Ovary (tissue), 3 donors: Measurements from ENCODE around the gene IHH.

Source experiments
- EP300 ChIP-seq: sonication (generic); formaldehyde crosslinking; IDR thresholded peaks from one replicate; pipeline ENCODE4 v1.6.1; 2017; ENCODE audit warnings: antibody characterized with exemption
- POLR2A ChIP-seq: fragments of 450-650 bp; IDR thresholded peaks from one replicate; pipeline ENCODE4 v1.6.1; 2017; ENCODE audit warnings: antibody characterized with exemption, mild to moderate bottlenecking, moderate library complexity
- TF ChIP-seq, protein P1 (sequence below), 3 donors: fragments of 450-650 bp in 2 of 3; fragments of 200-600 bp in 1 of 3; IDR thresholded peaks; one replicate each; pipeline versions ENCODE4 v1.5.1 to v1.8.0; 2016 to 2022; ENCODE audit warnings: antibody characterized with exemption in 3 of 3, mild to moderate bottlenecking in 1 of 3
- donor health status: DM: no; HTN: no; CAD: no.

DNA sequence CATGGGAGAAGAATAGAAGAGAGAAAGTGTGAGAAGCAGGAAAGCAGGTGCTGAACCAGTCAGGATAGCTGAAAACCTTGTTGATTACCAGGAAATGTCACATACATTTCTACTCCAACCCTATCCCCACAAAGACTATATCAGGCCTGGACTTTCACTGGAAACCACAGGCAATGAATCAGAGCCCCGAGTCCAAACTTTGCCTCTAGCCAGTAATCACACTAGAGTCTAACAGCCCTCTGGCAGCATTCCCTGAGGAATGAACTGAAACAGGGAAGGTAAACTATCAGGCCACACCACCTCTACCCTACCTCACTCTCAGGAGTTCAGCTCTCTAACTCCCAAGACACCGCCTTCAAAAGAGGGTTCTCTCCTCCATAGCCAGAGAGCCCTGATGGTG lies 18.7 kb upstream of the IHH start:
- TF ChIP-seq, protein P1, sequence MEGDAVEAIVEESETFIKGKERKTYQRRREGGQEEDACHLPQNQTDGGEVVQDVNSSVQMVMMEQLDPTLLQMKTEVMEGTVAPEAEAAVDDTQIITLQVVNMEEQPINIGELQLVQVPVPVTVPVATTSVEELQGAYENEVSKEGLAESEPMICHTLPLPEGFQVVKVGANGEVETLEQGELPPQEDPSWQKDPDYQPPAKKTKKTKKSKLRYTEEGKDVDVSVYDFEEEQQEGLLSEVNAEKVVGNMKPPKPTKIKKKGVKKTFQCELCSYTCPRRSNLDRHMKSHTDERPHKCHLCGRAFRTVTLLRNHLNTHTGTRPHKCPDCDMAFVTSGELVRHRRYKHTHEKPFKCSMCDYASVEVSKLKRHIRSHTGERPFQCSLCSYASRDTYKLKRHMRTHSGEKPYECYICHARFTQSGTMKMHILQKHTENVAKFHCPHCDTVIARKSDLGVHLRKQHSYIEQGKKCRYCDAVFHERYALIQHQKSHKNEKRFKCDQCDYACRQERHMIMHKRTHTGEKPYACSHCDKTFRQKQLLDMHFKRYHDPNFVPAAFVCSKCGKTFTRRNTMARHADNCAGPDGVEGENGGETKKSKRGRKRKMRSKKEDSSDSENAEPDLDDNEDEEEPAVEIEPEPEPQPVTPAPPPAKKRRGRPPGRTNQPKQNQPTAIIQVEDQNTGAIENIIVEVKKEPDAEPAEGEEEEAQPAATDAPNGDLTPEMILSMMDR (IDR thresholded peaks at IDR 0.05): no peak
- no peak for TF ChIP-seq POLR2A
- TF ChIP-seq EP300: no peak
